Islet precursor cell (in vitro differentiated cells): ENCODE data around the gene LRRC63.

ENCODE experiments used
- DNase-seq: peaks from one replicate; pipeline ENCODE4 v3.0.0-alpha.2; 2018

Gene LRRC63

GRCh38 chr13:46313432-46314257 is 101.9 kb downstream of the LRRC63 start:
- no peak for DNase-seq

GRCh38 chr13:46314587-46314986 is 102.9 kb downstream of the LRRC63 start:
- DNase-seq: no peak

GRCh38 chr13:46315036-46315435 is 103.3 kb downstream of the LRRC63 start:
- no peak for DNase-seq

- DNase-seq: no peak
Measured at GRCh38 chr13:46315491-46316075, 103.9 kb downstream of the LRRC63 start.

DNA sequence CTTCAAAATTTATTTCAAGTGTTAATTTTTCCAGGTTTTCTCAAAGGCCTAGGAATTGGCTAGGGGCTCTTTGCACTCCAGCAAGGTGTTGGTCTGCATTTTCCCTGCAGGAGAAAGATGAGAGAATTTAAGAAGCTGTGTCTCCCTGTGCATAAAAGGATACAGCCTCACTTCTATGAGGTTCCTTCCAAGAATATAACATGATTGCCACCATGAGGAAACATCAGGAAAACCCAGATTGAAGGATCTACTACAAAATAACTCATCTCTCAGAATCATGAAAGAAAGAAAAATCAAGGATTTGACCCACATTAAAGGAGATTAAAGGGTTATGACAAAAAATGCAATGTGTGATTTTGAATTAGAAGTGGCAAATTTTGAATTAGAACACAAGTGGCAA is 105.4 kb downstream of the LRRC63 start:
- DNase-seq: no peak

DNA sequence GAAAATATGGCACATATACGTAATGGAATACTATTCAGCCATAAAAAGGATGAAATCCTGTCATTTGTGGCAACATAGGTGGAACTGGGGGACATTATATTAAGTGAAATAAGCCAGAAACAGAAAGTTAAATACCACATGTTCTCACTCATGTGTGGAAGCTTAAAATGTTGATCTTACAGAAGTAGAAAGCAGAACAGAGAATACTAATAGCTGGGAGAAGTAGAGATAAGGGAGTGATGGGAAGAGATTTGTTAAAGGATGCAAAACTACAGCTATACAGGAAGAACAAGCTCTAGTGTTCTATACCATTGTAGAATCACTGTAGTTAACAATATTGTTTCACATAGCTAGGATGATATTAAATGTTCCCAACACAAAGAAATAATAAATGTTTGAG is 107.3 kb downstream of the LRRC63 start:
- DNase-seq: no peak

GRCh38 chr13:46320406-46320805 is 108.7 kb downstream of the LRRC63 start:
- DNase-seq: no peak

DNA sequence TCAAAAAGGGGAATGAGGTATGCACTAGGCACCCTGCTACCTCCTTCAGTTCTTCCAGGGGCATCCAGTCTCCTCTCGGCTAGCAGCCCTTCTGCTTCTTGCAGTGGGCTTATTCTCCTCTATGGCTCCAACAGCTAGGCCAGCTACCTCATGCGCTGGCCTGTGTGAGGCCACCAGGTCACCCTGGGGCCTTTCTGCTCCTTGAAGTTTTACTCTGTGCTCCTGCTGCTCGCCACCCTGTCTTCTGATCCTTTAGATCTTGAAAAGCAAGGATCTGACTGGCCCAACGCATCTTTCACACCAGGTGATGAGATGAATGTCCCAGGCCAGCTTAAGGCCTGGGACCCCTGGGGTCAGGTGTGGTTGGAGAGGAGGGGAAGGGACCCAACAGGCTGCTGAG is 109.1 kb downstream of the LRRC63 start:
- DNase-seq: no peak

- peak; percentile 74 for DNase-seq
Measured at GRCh38 chr13:46321494-46322225, 109.9 kb downstream of the LRRC63 start.

- no peak for DNase-seq
Measured at GRCh38 chr13:46324976-46325375, 113.2 kb downstream of the LRRC63 start.
